Brain (organoid and tissue), 1 donor: ENCODE measurements around the gene GGTLC3. TPM values are rescaled to one million over a fixed set of nuclear protein-coding genes. Genes with fewer than 3 reads are reported as not detected.

ENCODE experiments used
- polyA plus RNA-seq: library from polyadenylated mRNA; stranded (reverse); fragments of 350-450 nt; fragmentation: Illumina TruSeq; extraction: RNeasy Lipid Tissue Mini Kit (QIAGEN cat#74804); gene quantifications from one replicate; pipeline ENCODE4 v1.2.3, GENCODE V29; 2015; ENCODE audit warnings: low read depth, low replicate concordance; ENCODE audit not compliant: insufficient read depth

Gene GGTLC3
- polyA plus RNA-seq, 1 donor from 2014 or later = not detected

Other genes starting within 250 kb of the GGTLC3 start
- 1.1 TPM for gene TMEM191B, start 9.6 kb upstream of the GGTLC3 start, polyA plus RNA-seq
- 0.68 TPM for gene RIMBP3, start 93.8 kb upstream of the GGTLC3 start, polyA plus RNA-seq